MCF 10A (cell line): Measurements from ENCODE around the gene NR3C2. TPM values are rescaled to one million over a fixed set of nuclear protein-coding genes. Genes with fewer than 3 reads are reported as not detected.
"Not testable (repeated sequence)": the region's sequence is repeated elsewhere in the genome, so short reads cannot be mapped to it uniquely, and the experiment has no call there.

ENCODE experiments used
- BruUV-seq: library from RNA; stranded (reverse); fragments of 400-500 nt; replicated peaks from 2 replicates; lab custom pipeline; 2021; lab: Mats Ljungman, UMichigan
- CTCF ChIA-PET: fragments of 300-600 bp; sonication (Branson Sonifier 250); formaldehyde crosslinking; extraction: SDS; loops from one replicate; lab custom pipeline; 2021; ENCODE audit warnings: antibody characterized with exemption, inconsistent platforms; lab: Yijun Ruan, JAX
- POLR2A ChIA-PET: fragments of 300-600, 350-650 bp; sonication (Branson Sonifier 250); formaldehyde crosslinking; extraction: SDS; loops from one replicate; lab custom pipeline; 2020; ENCODE audit warnings: antibody characterized with exemption, inconsistent platforms; lab: Yijun Ruan, JAX
- DNase-seq: peaks from one replicate; pipeline ENCODE4 v3.0.0-alpha.2; 2018; ENCODE audit not compliant: unreplicated experiment
- H3K27ac Mint-ChIP-seq: one replicate; pipeline ENCODE4 v1.8.0; 2022; ENCODE audit warnings: mild to moderate bottlenecking, low read depth, mixed read lengths; ENCODE audit not compliant: unreplicated experiment
- H3K27me3 Mint-ChIP-seq: one replicate; pipeline ENCODE4 v1.8.0; 2022; ENCODE audit warnings: mixed read lengths; ENCODE audit not compliant: insufficient read depth, unreplicated experiment
- H3K36me3 Mint-ChIP-seq: one replicate; pipeline ENCODE4 v1.8.0; 2022; ENCODE audit warnings: mild to moderate bottlenecking, moderate library complexity, mixed read lengths; ENCODE audit not compliant: insufficient read depth, unreplicated experiment
- H3K4me1 Mint-ChIP-seq: one replicate; pipeline ENCODE4 v1.8.0; 2022; ENCODE audit warnings: mixed read lengths; ENCODE audit not compliant: insufficient read depth, unreplicated experiment
- H3K4me3 Mint-ChIP-seq: one replicate; pipeline ENCODE4 v1.8.0; 2022; ENCODE audit warnings: mild to moderate bottlenecking, moderate library complexity, mixed read lengths; ENCODE audit not compliant: unreplicated experiment
- H3K9me3 Mint-ChIP-seq: one replicate; pipeline ENCODE4 v1.8.0; 2022; ENCODE audit warnings: mixed read lengths; ENCODE audit not compliant: unreplicated experiment
- CTCF ChIP-seq: fragments of 200-600 bp; IDR thresholded peaks from one replicate; pipeline ENCODE4 v1.8.0; 2022; ENCODE audit warnings: antibody characterized with exemption, mild to moderate bottlenecking; ENCODE audit not compliant: unreplicated experiment
- intact Hi-C: fragments of 100-400 bp; cut with micrococcal nuclease; formaldehyde crosslinking; loops from 2 replicates; pipeline ENCODE4 v1.14.1; 2022
- total RNA-seq: library from RNA; stranded (reverse); gene quantifications from 2 replicates; pipeline ENCODE4 v1.2.3, GENCODE V29; 2022

The NR3C2 gene
- total RNA-seq, 1 experiment from 2014 or later, result 0.21 TPM

- ChIA-PET POLR2A (no interaction called here), CTCF (no interaction called here)
- TF ChIP-seq CTCF, result no peak
- no peaks in the 10 kb centered on the region for H3K9me3 Mint-ChIP-seq
- intact Hi-C loops, result no loop called here
- H3K4me1 Mint-ChIP-seq, result no peaks in the 10 kb centered on the region
- no peak overlapping the region for H3K27ac Mint-ChIP-seq
- no peak for DNase-seq
- no peaks in the 10 kb centered on the region for H3K27me3 Mint-ChIP-seq
- BruUV-seq, result no TSS peak
- H3K4me3 Mint-ChIP-seq, result no peak overlapping the region
- H3K36me3 Mint-ChIP-seq, result peaks cover 6% of the 10 kb centered on the region
Measured at GRCh38 chr4:148196164-148196563, 246.1 kb downstream of the NR3C2 start.

DNA sequence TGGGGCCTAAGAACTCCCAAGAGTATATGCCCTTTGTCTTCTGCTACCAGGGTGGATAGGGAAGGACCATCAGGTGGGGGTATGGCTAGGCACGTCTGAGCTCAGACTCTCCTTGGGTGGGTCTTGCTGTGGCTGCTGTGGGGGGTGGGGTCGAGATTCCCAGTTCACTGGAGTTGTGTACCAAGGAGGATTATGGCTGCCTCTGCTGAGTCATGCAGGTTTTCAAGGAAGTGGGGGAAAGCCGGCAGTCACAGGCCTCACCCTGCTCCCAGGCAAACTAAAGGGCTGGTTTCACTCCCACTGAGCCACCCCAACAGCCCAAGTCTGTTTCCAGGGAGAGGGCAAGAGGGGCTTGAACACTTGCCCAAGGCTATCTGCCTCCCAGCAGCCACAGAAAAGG is 249.7 kb downstream of the NR3C2 start:
- intact Hi-C loops, result no loop called here
- Mint-ChIP-seq H3K36me3 (peaks cover 12% of the 10 kb centered on the region), H3K4me1 (no peaks in the 10 kb centered on the region), H3K27me3 (no peaks in the 10 kb centered on the region), H3K9me3 (no peaks in the 10 kb centered on the region), H3K4me3 (no peak overlapping the region), H3K27ac (no peak overlapping the region)
- BruUV-seq, result no TSS peak
- POLR2A ChIA-PET, result no interaction called here
- TF ChIP-seq CTCF, result no peak
- DNase-seq, result no peak
- CTCF ChIA-PET, result no interaction called here

GRCh38 chr4:148187454-148188222 is 254.6 kb downstream of the NR3C2 start:
- H3K4me3 Mint-ChIP-seq, H3K27ac Mint-ChIP-seq, DNase-seq, CTCF ChIA-PET, intact Hi-C loops, BruUV-seq, H3K27me3 Mint-ChIP-seq, H3K4me1 Mint-ChIP-seq, H3K9me3 Mint-ChIP-seq, POLR2A ChIA-PET: not testable (repeated sequence)
- peaks cover 12% of the 10 kb centered on the region for H3K36me3 Mint-ChIP-seq

GRCh38 chr4:148184922-148185321 is 257.3 kb downstream of the NR3C2 start:
- H3K36me3 Mint-ChIP-seq, result peaks cover 6% of the 10 kb centered on the region

More at GRCh38 chr4:148184922-148185321, 257.3 kb downstream of the NR3C2 start:
- H3K27me3 Mint-ChIP-seq, result no peaks in the 10 kb centered on the region
- DNase-seq, result no peak
- no peak overlapping the region for H3K27ac Mint-ChIP-seq
- ChIA-PET POLR2A (no interaction called here), CTCF (interaction anchor here (1.2 kb wide), 1 partner anchor 48 kb away, joined by 5 read pairs; no protein-coding TSS in a partner anchor)
- no TSS peak for BruUV-seq
- H3K4me1 Mint-ChIP-seq, result no peaks in the 10 kb centered on the region
- H3K4me3 Mint-ChIP-seq, result no peak overlapping the region
- no peak for TF ChIP-seq CTCF
- intact Hi-C loops, result no loop called here
- no peaks in the 10 kb centered on the region for H3K9me3 Mint-ChIP-seq
